ENCODE measurements around the gene SPACDR. TPM values are rescaled to one million over a fixed set of nuclear protein-coding genes. Genes with fewer than 3 reads are reported as not detected.
"Not testable (repeated sequence)": the region's sequence is repeated elsewhere in the genome, so short reads cannot be mapped to it uniquely, and the experiment has no call there.

Gene SPACDR
- polyA plus RNA-seq, 1 donor (not counting 4 experiments of a cell fraction or from before 2014, with no cell fraction given): 0.37 TPM

DNA sequence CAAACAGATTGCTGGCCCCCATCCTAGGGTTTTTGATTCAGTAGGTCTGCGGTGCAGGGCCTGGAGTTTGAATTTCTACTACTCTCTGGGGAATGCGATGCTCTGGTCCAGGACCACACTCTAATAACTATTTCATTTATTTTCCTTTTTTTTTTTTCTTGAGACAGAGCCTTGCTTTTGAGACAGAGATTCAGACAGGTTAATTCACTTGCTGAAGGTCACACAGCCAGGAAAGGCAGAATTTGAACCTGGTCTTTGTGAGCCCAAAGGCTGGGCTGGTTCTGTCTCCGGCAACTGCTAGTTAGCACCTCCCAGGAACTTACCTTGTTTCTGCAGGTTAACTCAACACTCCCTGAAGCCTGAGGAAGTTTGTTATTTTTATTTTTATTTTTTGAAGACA lies 11.5 kb downstream of the SPACDR start:
- Histone ChIP-seq H3K4me3 (ENCODE audit: control insufficient read depth in 2 of 3, extremely low read depth in 1 of 3, insufficient read depth in 2 of 3, low read depth in 1 of 3, low read length in 3 of 3) (no peak overlapping the region), H3K4me2 (ENCODE audit: control insufficient read depth, extremely low read depth, insufficient read depth, low read depth, low read length) (no peak overlapping the region), H3K27ac (ENCODE audit: control insufficient read depth, insufficient read depth, low read length) (no peak overlapping the region), H3K9me1 (ENCODE audit: control insufficient read depth, extremely low read depth, insufficient read depth, low read length) (no peaks in the 10 kb centered on the region), H3K9ac (ENCODE audit: control insufficient read depth, extremely low read depth, insufficient read depth, low read length) (no peak overlapping the region), H3K79me2 (ENCODE audit: control insufficient read depth, insufficient read depth, low read length) (no peaks in the 10 kb centered on the region), H4K20me1 (ENCODE audit: control insufficient read depth, extremely low read depth, insufficient read depth, low read length) (no peaks in the 10 kb centered on the region), H3K4me1 (ENCODE audit: control insufficient read depth, extremely low read depth, insufficient read depth, low read length) (peaks cover 3% of the 10 kb centered on the region), H2AFZ (ENCODE audit: control insufficient read depth, low read length) (no peak overlapping the region), H3K36me3 (ENCODE audit: control insufficient read depth in 2 of 2, extremely low read depth in 1 of 2, insufficient read depth in 2 of 2, low read length in 2 of 2) (no peaks in the 10 kb centered on the region), H3K9me3 (ENCODE audit: control insufficient read depth, low read depth, low read length) (no peaks in the 10 kb centered on the region), H3K27me3 (ENCODE audit: control insufficient read depth, extremely low read depth, insufficient read depth, low read length) (no peaks in the 10 kb centered on the region)
- no peak for FAIRE-seq
- dilution Hi-C loops (cut with MboI; ENCODE audit: extremely low pct_ligation_motif_present, low sequenced_read_pairs): no loop called here
- no peak for DNase-seq (ENCODE audit: low read depth, low spot score)
- TF ChIP-seq, protein P1, sequence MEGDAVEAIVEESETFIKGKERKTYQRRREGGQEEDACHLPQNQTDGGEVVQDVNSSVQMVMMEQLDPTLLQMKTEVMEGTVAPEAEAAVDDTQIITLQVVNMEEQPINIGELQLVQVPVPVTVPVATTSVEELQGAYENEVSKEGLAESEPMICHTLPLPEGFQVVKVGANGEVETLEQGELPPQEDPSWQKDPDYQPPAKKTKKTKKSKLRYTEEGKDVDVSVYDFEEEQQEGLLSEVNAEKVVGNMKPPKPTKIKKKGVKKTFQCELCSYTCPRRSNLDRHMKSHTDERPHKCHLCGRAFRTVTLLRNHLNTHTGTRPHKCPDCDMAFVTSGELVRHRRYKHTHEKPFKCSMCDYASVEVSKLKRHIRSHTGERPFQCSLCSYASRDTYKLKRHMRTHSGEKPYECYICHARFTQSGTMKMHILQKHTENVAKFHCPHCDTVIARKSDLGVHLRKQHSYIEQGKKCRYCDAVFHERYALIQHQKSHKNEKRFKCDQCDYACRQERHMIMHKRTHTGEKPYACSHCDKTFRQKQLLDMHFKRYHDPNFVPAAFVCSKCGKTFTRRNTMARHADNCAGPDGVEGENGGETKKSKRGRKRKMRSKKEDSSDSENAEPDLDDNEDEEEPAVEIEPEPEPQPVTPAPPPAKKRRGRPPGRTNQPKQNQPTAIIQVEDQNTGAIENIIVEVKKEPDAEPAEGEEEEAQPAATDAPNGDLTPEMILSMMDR (optimal IDR thresholded peaks at IDR 0.05 in 1 of 3, IDR thresholded peaks at IDR 0.05 in 1 of 3, conservative IDR thresholded peaks at IDR 0.05 in 1 of 3; ENCODE audit: extremely low read depth in 1 of 3, insufficient read depth in 2 of 3, low read length in 3 of 3): no peak
- no peak for TF ChIP-seq EZH2 (IDR thresholded peaks at IDR 0.05; ENCODE audit: low read length)

DNA sequence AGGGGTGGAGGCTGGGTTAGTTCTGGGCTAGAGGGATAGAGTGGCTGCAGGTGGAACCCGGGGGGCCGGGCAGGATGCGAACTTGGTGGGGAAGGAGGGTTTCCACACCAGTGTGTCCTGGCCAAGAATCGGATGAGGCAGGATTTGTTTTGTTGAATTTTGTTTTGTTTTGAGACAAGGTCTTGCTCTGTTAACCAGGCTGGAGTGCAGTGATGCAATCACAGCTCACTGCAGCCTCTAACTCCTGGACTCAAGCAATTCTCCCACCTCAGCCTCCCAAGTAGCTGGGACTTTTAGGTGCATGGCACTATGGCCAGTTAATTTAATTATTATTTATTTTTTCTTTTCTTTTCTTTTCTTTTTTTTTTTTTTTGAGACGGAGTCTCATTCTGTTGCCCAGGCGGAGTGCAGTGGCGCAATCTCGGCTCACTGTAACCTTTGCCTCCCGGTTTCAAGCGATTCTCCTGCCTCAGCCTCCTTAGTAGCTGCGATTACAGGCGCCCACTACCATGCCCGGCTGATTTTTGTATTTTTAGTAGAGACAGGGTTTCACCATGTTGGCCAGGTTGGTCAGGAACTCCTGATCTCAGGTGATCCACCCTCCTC lies 14.8 kb downstream of the SPACDR start:
- H2AFZ ChIP-seq (ENCODE audit: control insufficient read depth, low read length): no peak overlapping the region
- no peak overlapping the region for H3K9ac ChIP-seq (ENCODE audit: control insufficient read depth, extremely low read depth, insufficient read depth, low read length)
- H3K79me2 ChIP-seq (ENCODE audit: control insufficient read depth, insufficient read depth, low read length): no peaks in the 10 kb centered on the region
- DNase-seq (ENCODE audit: low read depth, low spot score) (no peak), FAIRE-seq (no peak)
- H3K27ac ChIP-seq (ENCODE audit: control insufficient read depth, insufficient read depth, low read length): no peak overlapping the region
- no peaks in the 10 kb centered on the region for H4K20me1 ChIP-seq (ENCODE audit: control insufficient read depth, extremely low read depth, insufficient read depth, low read length)
- no peaks in the 10 kb centered on the region for H3K27me3 ChIP-seq (ENCODE audit: control insufficient read depth, extremely low read depth, insufficient read depth, low read length)
- H3K36me3 ChIP-seq (ENCODE audit: control insufficient read depth in 2 of 2, extremely low read depth in 1 of 2, insufficient read depth in 2 of 2, low read length in 2 of 2): no peaks in the 10 kb centered on the region
- H3K4me3 ChIP-seq (ENCODE audit: control insufficient read depth in 2 of 3, extremely low read depth in 1 of 3, insufficient read depth in 2 of 3, low read depth in 1 of 3, low read length in 3 of 3): no peak overlapping the region
- peaks cover 6% of the 10 kb centered on the region for H3K4me1 ChIP-seq (ENCODE audit: control insufficient read depth, extremely low read depth, insufficient read depth, low read length)
- no peak overlapping the region for H3K4me2 ChIP-seq (ENCODE audit: control insufficient read depth, extremely low read depth, insufficient read depth, low read depth, low read length)
- no peaks in the 10 kb centered on the region for H3K9me1 ChIP-seq (ENCODE audit: control insufficient read depth, extremely low read depth, insufficient read depth, low read length)
- no peaks in the 10 kb centered on the region for H3K9me3 ChIP-seq (ENCODE audit: control insufficient read depth, low read depth, low read length)
- dilution Hi-C loops (cut with MboI; ENCODE audit: extremely low pct_ligation_motif_present, low sequenced_read_pairs): no loop called here
- no peak for TF ChIP-seq EZH2 (IDR thresholded peaks at IDR 0.05; ENCODE audit: low read length)
- TF ChIP-seq, protein P1 (optimal IDR thresholded peaks at IDR 0.05 in 1 of 3, IDR thresholded peaks at IDR 0.05 in 1 of 3, conservative IDR thresholded peaks at IDR 0.05 in 1 of 3; ENCODE audit: extremely low read depth in 1 of 3, insufficient read depth in 2 of 3, low read length in 3 of 3): no peak

DNA sequence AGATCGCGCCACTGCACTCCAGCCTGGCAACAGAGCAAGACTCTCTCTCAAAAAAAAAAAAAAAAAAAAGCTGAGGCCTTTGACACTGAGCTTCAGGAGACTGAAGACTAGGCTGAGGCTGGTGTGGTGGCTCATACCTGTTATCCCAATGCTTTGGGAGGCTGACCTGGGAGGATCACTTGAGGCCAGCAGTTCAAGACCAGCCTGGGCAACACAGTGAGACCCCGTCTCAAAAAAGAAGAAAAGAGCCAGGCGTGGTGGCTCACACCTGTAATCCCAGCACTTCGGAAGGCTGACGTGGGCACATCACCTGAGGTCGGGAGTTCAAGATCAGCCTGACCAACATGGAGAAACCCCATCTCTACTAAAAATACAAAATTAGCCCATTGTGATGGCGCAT lies 16.7 kb downstream of the SPACDR start:
- DNase-seq (ENCODE audit: low read depth, low spot score); H3K4me3 ChIP-seq (ENCODE audit: control insufficient read depth in 2 of 3, extremely low read depth in 1 of 3, insufficient read depth in 2 of 3, low read depth in 1 of 3, low read length in 3 of 3); H3K4me2 ChIP-seq (ENCODE audit: control insufficient read depth, extremely low read depth, insufficient read depth, low read depth, low read length); H3K9me1 ChIP-seq (ENCODE audit: control insufficient read depth, extremely low read depth, insufficient read depth, low read length); H3K9ac ChIP-seq (ENCODE audit: control insufficient read depth, extremely low read depth, insufficient read depth, low read length); H3K27ac ChIP-seq (ENCODE audit: control insufficient read depth, insufficient read depth, low read length); dilution Hi-C loops (cut with MboI; ENCODE audit: extremely low pct_ligation_motif_present, low sequenced_read_pairs); FAIRE-seq; H3K9me3 ChIP-seq (ENCODE audit: control insufficient read depth, low read depth, low read length); H3K36me3 ChIP-seq (ENCODE audit: control insufficient read depth in 2 of 2, extremely low read depth in 1 of 2, insufficient read depth in 2 of 2, low read length in 2 of 2); H2AFZ ChIP-seq (ENCODE audit: control insufficient read depth, low read length); H3K27me3 ChIP-seq (ENCODE audit: control insufficient read depth, extremely low read depth, insufficient read depth, low read length); H4K20me1 ChIP-seq (ENCODE audit: control insufficient read depth, extremely low read depth, insufficient read depth, low read length); H3K79me2 ChIP-seq (ENCODE audit: control insufficient read depth, insufficient read depth, low read length); H3K4me1 ChIP-seq (ENCODE audit: control insufficient read depth, extremely low read depth, insufficient read depth, low read length): not testable (repeated sequence)

Measured in keratinocyte (primary cell).